Stimulated activated CD4-positive, alpha-beta T cell treated with anti-CD3 and anti-CD28 coated beads, Interleukin-4, amount 100 ng/mL, for 4 hours (primary cell): ENCODE measurements around the gene NHEJ1.

Experiments
- DNase-seq, 2 experiments: peaks; one replicate each; pipeline ENCODE4 v3.0.0-alpha.2; 2020

The NHEJ1 gene

GRCh38 chr2:219056896-219057708, 103.5 kb downstream of the NHEJ1 start:
- DNase-seq, result no peak

DNA sequence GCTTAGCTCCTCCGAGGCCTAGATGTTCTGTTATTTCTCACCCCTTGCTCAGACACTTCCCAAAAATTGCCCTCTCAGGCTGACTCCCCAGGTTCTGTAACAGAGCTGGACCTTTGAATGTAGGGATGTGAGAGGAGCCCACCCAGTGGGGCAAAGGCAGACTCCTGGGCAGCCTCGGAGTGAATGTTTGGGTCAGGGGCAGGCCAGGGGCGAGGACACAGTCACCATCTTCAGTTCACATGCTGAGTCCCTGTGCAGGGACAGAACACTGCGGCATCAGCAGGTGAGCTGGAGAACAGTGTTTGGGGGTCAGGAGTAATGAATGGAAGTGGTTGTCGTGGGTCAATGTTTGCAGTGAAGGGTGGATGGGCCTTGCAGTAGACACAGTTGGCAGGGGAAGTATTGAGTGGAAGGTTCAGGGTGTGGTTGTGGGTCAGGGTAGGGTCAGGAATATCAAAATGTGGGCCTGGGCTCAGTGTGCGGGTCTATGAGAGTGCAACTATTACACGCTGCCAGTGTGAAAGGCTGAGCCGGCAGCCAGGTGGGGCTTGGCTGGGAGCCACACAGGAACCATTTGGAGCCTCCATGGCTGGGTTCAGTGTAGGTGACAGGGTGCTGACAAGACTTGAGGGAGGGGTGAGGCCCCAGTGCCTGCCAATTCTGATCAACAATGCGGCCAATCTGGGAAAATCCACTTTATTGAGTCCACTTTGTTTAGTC, 104.3 kb downstream of the NHEJ1 start:
- no peak for DNase-seq

- DNase-seq, result no peak
These were observed 105.4 kb downstream of the NHEJ1 start for GRCh38 chr2:219054956-219055903.

DNA sequence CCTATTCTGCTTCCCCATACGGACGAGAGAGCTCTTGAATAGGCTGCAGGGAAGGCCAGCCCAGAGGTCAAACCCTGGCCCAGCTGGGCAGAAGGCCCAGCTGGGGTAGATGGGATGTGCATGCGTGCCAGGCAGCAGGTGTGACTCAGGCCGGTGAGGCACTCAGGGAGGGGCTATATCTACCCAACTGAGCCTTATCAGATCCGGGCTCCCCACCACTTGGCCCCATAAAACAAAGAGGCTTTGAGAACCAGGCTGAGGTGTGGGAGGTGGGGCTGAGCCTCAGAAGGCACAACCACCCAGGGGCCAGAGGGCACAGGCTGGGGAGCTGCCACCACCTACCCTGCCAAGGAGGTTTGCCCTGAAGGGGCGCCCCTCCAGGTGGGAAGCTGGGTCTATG, 111.3 kb downstream of the NHEJ1 start:
- DNase-seq, result no peak

- no peak for DNase-seq
These were observed 114.6 kb downstream of the NHEJ1 start for GRCh38 chr2:219045937-219046550.

- no peak for DNase-seq
These were observed 117.9 kb downstream of the NHEJ1 start for GRCh38 chr2:219042750-219043149.

GRCh38 chr2:219042157-219042556, 118.5 kb downstream of the NHEJ1 start:
- no peak for DNase-seq

DNA sequence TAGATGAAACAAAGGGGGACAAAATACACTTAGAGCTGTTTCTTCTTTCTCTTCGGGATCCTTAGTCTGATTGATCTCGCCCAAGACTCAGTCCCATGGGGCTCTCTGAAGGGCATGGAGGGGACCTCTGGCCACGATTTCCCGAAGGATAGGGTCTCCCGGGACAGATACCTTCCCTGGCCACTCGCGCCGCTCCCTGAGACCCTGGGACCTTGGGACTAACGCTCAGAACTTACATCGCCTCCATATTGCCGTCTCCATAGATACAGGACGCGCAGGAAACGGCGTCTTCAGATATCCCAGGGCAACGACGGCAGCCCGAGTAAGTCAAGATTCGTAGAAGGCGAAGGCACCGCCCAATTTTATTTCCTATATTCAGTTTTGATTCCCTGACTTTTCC, 119.4 kb downstream of the NHEJ1 start, which contains the start of gene CFAP65:
TSS of gene CFAP65 (minus strand) at position 265 of the 400 bp plus-strand sequence. CDS start 2,468 bp downstream, outside the sequence.
- DNase-seq, result no peak

- no peak for DNase-seq
These were observed 122.0 kb downstream of the NHEJ1 start for GRCh38 chr2:219038600-219038999.

GRCh38 chr2:219037783-219038499, 122.7 kb downstream of the NHEJ1 start:
- no peak for DNase-seq

GRCh38 chr2:219035942-219036341, 124.7 kb downstream of the NHEJ1 start:
- no peak for DNase-seq

DNA sequence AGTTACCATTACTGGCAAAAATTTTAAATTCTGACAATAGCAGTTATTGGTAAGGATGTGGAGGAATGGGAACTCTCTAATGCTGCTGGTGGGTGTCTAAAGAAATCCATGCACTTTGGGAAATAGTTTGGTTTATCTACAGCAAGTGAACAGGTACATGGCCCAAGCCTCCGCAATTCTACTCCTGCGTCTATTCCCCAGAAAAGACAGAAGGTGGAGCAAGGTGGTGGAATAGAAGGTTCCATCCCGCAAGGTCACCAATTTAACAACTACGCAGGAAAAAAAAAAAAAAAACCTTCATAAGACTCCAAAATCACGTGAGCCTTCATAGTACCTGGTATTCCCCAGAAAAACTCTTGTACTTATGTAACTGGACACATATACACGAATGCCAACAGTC, 125.8 kb downstream of the NHEJ1 start:
- DNase-seq, result no peak

DNA sequence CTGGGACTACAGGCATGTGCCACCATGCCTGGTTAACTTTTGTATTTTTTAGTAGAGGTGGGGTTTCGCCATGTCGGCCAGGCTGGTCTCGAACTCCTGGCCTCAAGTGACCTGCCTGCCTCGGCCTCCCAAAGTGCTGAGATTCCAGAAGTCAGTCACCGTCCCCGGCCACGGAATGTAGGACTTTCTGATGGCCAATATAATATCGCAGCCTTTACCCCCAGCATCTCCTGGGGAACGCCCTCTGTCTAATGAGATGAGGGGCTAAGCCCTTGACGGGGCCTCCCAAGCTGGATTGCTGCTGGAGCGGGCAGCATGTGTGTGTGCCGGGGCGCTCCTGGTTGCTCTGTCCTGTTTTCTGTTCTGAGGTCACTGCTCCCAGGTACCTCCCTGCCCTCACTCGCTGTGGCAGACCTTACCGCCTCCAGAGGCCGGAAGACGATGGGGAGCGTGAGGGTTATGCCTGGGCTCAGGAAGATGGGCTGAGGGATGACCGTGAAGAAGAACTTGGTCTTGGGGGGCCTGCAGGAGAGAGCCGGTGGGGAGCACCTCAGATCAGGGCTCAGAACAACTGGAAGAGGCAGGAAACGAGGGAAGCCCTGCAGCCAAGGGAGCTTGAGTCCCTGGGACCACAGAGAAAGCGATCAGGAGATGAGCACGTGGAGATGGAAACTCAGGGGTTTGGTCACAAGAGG, 128.4 kb downstream of the NHEJ1 start:
- DNase-seq, result no peak

DNA sequence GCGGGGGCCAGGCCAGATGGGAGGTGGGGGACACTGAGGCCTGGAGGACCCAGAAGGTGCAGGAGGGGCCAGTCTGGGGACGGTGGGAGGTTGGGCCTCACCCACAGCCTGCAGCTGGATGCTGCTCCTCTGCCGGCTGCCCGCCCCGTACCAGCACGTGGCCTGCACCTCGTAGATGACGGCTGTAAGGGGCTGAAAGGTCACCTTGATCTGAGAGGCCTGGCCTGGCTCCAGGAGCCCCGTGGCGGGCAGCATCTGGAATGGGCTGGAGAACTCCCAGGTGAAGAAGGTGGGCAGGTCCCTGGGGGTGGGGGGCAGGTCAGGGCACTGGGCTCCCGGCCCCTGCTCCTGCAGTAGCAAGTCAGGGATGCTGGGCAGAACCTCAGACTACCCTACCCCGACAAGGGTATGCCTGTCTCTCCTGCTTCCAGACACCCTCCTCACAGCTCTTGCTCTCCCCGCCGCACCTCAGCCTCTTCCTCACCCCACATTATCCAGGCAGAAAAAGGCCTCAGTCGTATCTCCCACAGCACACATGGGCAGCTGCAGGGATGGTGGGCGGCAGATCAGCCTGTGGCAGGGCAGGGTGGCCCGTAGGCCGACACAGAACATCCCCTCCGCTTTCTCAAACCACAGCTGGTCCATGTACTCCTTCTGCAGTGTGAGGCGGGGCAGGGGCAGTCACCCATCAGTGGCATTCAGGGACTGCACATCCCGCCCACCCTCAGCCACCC, 129.4 kb downstream of the NHEJ1 start:
- no peak for DNase-seq

DNA sequence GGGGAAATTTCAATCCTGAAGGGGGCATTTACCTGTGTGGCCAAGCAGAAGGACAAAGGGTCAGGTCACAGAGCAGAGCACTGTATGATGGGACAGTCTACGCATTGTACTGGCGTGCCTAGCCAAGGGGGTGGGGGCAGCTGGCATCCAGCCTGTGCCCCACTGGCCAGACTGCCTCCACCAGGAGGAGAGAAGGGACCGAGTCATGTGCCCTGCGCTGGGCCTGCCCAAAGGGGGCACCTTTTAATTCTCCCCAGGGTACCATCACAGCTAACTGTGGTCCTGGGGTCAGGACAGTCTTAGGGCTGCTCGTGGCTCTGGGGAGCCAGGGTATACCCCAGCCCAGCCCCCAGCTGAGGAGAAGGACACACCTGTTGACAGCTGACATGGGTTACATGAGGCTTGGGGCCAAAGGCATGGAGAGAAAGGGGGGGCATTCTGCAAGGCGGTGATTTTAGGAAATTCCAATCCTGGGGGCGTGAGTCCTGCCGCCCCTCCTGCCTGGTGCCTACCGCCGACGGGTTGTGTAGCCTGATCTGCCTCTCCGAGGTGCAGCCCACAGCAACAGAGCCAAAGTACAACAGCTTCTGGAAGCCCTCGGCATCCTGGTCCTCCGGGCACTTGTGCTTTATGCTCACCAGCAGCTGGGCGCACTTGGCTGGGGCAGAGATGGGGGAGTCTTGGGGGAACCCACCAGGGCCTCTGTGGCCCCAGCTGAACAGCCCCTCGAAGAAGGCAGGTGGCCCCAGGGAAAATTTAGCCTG, 130.3 kb downstream of the NHEJ1 start:
- DNase-seq, result no peak

GRCh38 chr2:219029829-219030165, 130.8 kb downstream of the NHEJ1 start:
- DNase-seq, result peak; percentile 66 to 75

DNA sequence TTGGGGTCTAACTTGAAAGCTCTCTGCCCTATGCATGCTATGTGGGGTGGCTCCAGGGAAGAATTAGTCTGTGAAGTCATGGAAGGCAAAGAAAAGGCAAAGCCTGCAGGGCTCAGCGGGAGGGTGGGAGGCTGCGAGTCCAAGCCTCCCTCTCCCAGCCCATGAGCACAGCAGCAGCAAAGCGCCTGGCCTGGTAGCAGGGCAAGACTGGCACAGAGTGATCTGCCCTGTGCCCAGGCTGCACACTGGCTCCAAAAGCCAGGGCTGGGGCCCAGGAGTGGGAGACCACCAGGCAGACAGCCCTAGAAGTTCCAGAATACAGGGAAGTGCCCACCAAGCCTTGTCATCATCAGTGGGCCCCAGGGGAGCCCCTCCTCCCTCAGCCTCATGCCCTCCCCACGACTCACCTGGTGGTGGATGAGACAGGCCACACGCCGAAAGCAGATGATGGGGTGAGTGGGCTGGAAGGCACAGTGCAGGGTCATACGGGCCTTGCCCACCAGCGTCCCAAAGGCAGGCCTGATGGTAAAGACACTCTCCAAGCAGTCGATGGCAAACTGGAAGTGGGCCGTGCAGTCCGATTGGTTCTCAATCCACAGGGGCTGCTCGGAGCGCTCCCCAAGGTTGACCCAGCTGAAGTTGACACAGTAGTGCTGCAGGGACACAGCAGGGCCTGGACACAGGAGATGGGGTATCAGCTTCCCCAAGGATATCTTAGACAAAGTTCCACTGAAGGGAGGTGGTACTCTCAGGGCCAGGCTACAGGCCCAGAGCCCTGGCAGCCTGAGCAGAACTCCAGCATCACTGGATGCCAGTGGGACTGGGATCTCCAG, 131.4 kb downstream of the NHEJ1 start:
- DNase-seq, result no peak

GRCh38 chr2:219028141-219028540, 132.5 kb downstream of the NHEJ1 start:
- no peak for DNase-seq

GRCh38 chr2:219027511-219028055, 133.0 kb downstream of the NHEJ1 start:
- no peak for DNase-seq
